HepG2 (cell line): Measurements from ENCODE around the gene SMAD3. TPM values are rescaled to one million over a fixed set of nuclear protein-coding genes. Genes with fewer than 3 reads are reported as not detected.

Experiments
- ATAC-seq: fragments of 200-7000 bp; cut with Tn5 transposase; 3 replicates; pipeline ENCODE4 v1.9.1; 2020; ENCODE audit warnings: mild to moderate bottlenecking, moderate library complexity
- BruUV-seq: library from RNA; stranded (reverse); fragments of 400-500 nt; replicated peaks from 2 replicates; lab custom pipeline; 2021; lab: Mats Ljungman, UMichigan
- CTCF ChIA-PET: fragments of 300-600 bp; formaldehyde crosslinking; extraction: SDS; loops from one replicate; lab custom pipeline; 2021; ENCODE audit warnings: low total read pairs, inconsistent platforms, low intra/inter-chr PET ratio; lab: Yijun Ruan, JAX
- POLR2A ChIA-PET: fragments of 350-600 bp; sonication (Branson Sonifier 250); formaldehyde crosslinking; loops from one replicate; lab custom pipeline; 2020; ENCODE audit warnings: antibody characterized with exemption, inconsistent platforms; lab: Yijun Ruan, JAX
- DNase-seq: peaks from one replicate; pipeline ENCODE4 v3.0.0-alpha.2; 2015; ENCODE audit warnings: low spot score
- FAIRE-seq: peaks from 3 replicates; lab custom pipeline; 2011; peaks lifted over from hg19 to GRCh38; lab: Jason Lieb, UNC
- H2AFZ ChIP-seq: one replicate; pipeline ENCODE4 v1.6.1; 2011; ENCODE audit warnings: low read length, inconsistent platforms
- H3K27ac ChIP-seq: fragments of 300-600 bp; 3 replicates; pipeline ENCODE4 v1.8.0; 2011; ENCODE audit warnings: mixed run types, mild to moderate bottlenecking, mixed read lengths, low read length, inconsistent platforms; ENCODE audit not compliant: insufficient read depth; ENCODE audit errors: extremely low read length
- H3K27me3 ChIP-seq, 2 experiments: fragments of 200-600 bp in 1 of 2; 2 replicates in 1 of 2; 3 replicates in 1 of 2; pipeline versions ENCODE4 v1.6.0 to v1.8.0; 2011; ENCODE audit warnings: low read length in 2 of 2, mild to moderate bottlenecking in 2 of 2, moderate library complexity in 2 of 2, inconsistent platforms in 1 of 2; ENCODE audit not compliant: insufficient read depth in 2 of 2, control insufficient read depth in 1 of 2
- H3K36me3 ChIP-seq, 2 experiments: fragments of 200-600 bp in 1 of 2; replicated peaks in 1 of 2; 2 replicates in 1 of 2; 3 replicates in 1 of 2; pipeline versions ENCODE4 v1.5.1 to v1.8.0; 2011; ENCODE audit warnings: low read length in 2 of 2, inconsistent platforms in 1 of 2; ENCODE audit not compliant: insufficient read depth in 2 of 2, control insufficient read depth in 1 of 2
- H3K4me1 ChIP-seq: 2 replicates; pipeline ENCODE4 v1.5.1; 2012; ENCODE audit warnings: low read length, inconsistent platforms; ENCODE audit not compliant: insufficient read depth
- H3K4me2 ChIP-seq: 2 replicates; pipeline ENCODE4 v1.6.0; 2011; ENCODE audit warnings: low read depth, low read length, inconsistent platforms
- H3K4me3 ChIP-seq, 3 experiments: fragments of 200-600 bp in 1 of 3; sonication (generic), shearing (Covaris generic) in 1 of 3; replicated peaks in 1 of 3; 2 replicates each; pipeline ENCODE4 v1.5.1; 2011 to 2016; ENCODE audit warnings: low read length in 3 of 3, inconsistent platforms in 2 of 3, low read depth in 2 of 3, mild to moderate bottlenecking in 2 of 3, control low read depth in 1 of 3, mixed read lengths in 1 of 3; ENCODE audit not compliant: insufficient read depth in 1 of 3
- H3K79me2 ChIP-seq: one replicate; pipeline ENCODE4 v1.6.1; 2011; ENCODE audit warnings: low read length, inconsistent platforms; ENCODE audit not compliant: insufficient read depth
- H3K9ac ChIP-seq: 2 replicates; pipeline ENCODE4 v1.6.0; 2011; ENCODE audit warnings: mild to moderate bottlenecking, low read depth, low read length, inconsistent platforms; ENCODE audit not compliant: insufficient read depth
- H3K9me3 ChIP-seq: 2 replicates; pipeline ENCODE4 v1.5.1; 2012; ENCODE audit warnings: mild to moderate bottlenecking, low read length
- H4K20me1 ChIP-seq: 2 replicates; pipeline ENCODE4 v1.6.0; 2011; ENCODE audit warnings: inconsistent platforms, mild to moderate bottlenecking, low read length, moderate library complexity; ENCODE audit not compliant: insufficient read depth
- BCL6 ChIP-seq: IDR thresholded peaks from 2 replicates; pipeline ENCODE4 v1.6.1; 2016; ENCODE audit warnings: missing genetic modification reagents, missing compliant biosample characterization
- CEBPB ChIP-seq: IDR thresholded peaks from 2 replicates; pipeline ENCODE4 v1.6.1; 2011; ENCODE audit warnings: low read depth, low read length, improper control_type of control experiment, borderline replicate concordance
- ELF4 ChIP-seq: sonication (generic); formaldehyde crosslinking; IDR thresholded peaks from 2 replicates; pipeline ENCODE4 v1.5.0; 2020; ENCODE audit warnings: missing genetic modification reagents, mild to moderate bottlenecking, moderate library complexity, borderline replicate concordance
- FOXO1 ChIP-seq: sonication (generic); formaldehyde crosslinking; IDR thresholded peaks from 2 replicates; pipeline ENCODE4 v1.4.0; 2020; ENCODE audit warnings: missing genetic modification reagents
- MXD1 ChIP-seq: sonication (generic); formaldehyde crosslinking; IDR thresholded peaks from 2 replicates; pipeline ENCODE4 v1.4.0; 2020; ENCODE audit warnings: mild to moderate bottlenecking, missing genetic modification reagents
- NAIF1 ChIP-seq: sonication (generic); formaldehyde crosslinking; IDR thresholded peaks from 2 replicates; pipeline ENCODE4 v1.5.0; 2020; ENCODE audit warnings: mild to moderate bottlenecking, missing genetic modification reagents, borderline replicate concordance
- RERE ChIP-seq: IDR thresholded peaks from 2 replicates; pipeline ENCODE4 v1.6.1; 2016; ENCODE audit warnings: low read depth, missing genetic modification reagents, missing compliant biosample characterization
- SP1 ChIP-seq, 2 experiments: fragments of 450-650 bp in 1 of 2; sonication (generic) in 1 of 2; formaldehyde crosslinking in 1 of 2; IDR thresholded peaks; 2 replicates each; pipeline versions ENCODE4 v1.4.0 to v1.6.1; 2016 to 2020; ENCODE audit warnings: missing genetic modification reagents in 1 of 2
- ZBTB38 ChIP-seq: sonication (generic); formaldehyde crosslinking; IDR thresholded peaks from 2 replicates; pipeline ENCODE4 v1.5.1; 2020; ENCODE audit warnings: mild to moderate bottlenecking, missing genetic modification reagents
- ZNF296 ChIP-seq: sonication (generic); formaldehyde crosslinking; conservative IDR thresholded peaks from 2 replicates; pipeline ENCODE4 v1.5.0; 2020; ENCODE audit warnings: mild to moderate bottlenecking, missing genetic modification reagents
- ZNF30 ChIP-seq: sonication (generic); formaldehyde crosslinking; IDR thresholded peaks from 2 replicates; pipeline ENCODE4 v1.5.0; 2020; ENCODE audit warnings: mild to moderate bottlenecking, missing genetic modification reagents
- ZNF605 ChIP-seq: sonication (generic); formaldehyde crosslinking; IDR thresholded peaks from 2 replicates; pipeline ENCODE4 v1.8.0; 2022; ENCODE audit warnings: mild to moderate bottlenecking, missing genetic modification reagents
- ZNF674 ChIP-seq: sonication (generic); formaldehyde crosslinking; IDR thresholded peaks from 2 replicates; pipeline ENCODE4 v1.5.0; 2020; ENCODE audit warnings: low read depth, mild to moderate bottlenecking, missing genetic modification reagents
- ZNF891 ChIP-seq: sonication (generic); formaldehyde crosslinking; IDR thresholded peaks from 2 replicates; pipeline ENCODE4 v1.5.0; 2020; ENCODE audit warnings: mild to moderate bottlenecking, missing genetic modification reagents
- WGBS: methylation state at CpG from one replicate; pipeline ENCODE4 v1.1.6; 2017; ENCODE audit warnings: low lambda C conversion rate; 5-methylcytosine and 5-hydroxymethylcytosine counted together
- in situ Hi-C: cut with HindIII; loops from 2 replicates; pipeline ENCODE4 v1.10.0; 2017; ENCODE audit warnings: low pct_unique_long_range_greater_than_20kb; ENCODE audit not compliant: extremely low pct_ligation_motif_present
- intact Hi-C: fragments of 100-400 bp; cut with micrococcal nuclease; formaldehyde crosslinking; loops from one replicate; pipeline ENCODE4 v1.10.0; 2022; ENCODE audit not compliant: unreplicated experiment
- polyA plus RNA-seq, 8 experiments: library from polyadenylated mRNA; depleted of rRNA in 3 of 8; stranded (reverse) in 7 of 8; unstranded in 1 of 8; fragments of >200 nt; fragmentation: Illumina TruSeq in 4 of 8; extraction: Trizol in 4 of 8; gene quantifications; 2 replicates each; pipeline versions ENCODE4 v1.2.1 to v1.2.3, GENCODE V29; 2011 to 2016; ENCODE audit warnings: low read depth in 4 of 8, missing spikeins in 1 of 8, mixed read lengths in 1 of 8; ENCODE audit not compliant: insufficient read depth in 1 of 8
- total RNA-seq, 5 experiments: library from RNA; depleted of rRNA; stranded (reverse); fragments of >200 nt; fragmentation: Illumina TruSeq; extraction: Trizol; gene quantifications; 2 replicates each; pipeline ENCODE4 v1.2.3, GENCODE V29; 2016; ENCODE audit warnings: low read depth in 1 of 5

The SMAD3 gene
- total and polyA plus RNA-seq, 2 of the 13 experiments (the other 11 are each of a cell fraction or from before 2014, with no cell fraction given) = 8.6 to 56.3 TPM

- Histone ChIP-seq H4K20me1 (peaks cover 54% of the 10 kb centered on the region), H3K4me3 (no peak overlapping the region), H3K27ac (no peak overlapping the region), H3K9ac (no peak overlapping the region), H3K4me2 (no peak overlapping the region), H2AFZ (no peak overlapping the region), H3K79me2 (peaks cover 85% of the 10 kb centered on the region)
- no peak for ATAC-seq
- WGBS = 96% methylated on average over 3 of the region's 4 CpGs
- no TSS peak for BruUV-seq
- in situ Hi-C loops = no loop called here
- no peak for DNase-seq
- FAIRE-seq = no peak
- TF ChIP-seq CEBPB = no peak
- TF ChIP-seq, all 625 proteins: peak for 0
- H3K36me3 ChIP-seq = peaks cover 6 to 8% of the 10 kb centered on the region in 2 experiments
- H3K27me3 ChIP-seq = no peaks in the 10 kb centered on the region
- H3K4me1 ChIP-seq = peaks cover 98% of the 10 kb centered on the region
- ChIA-PET POLR2A (interaction anchor here (1.2 to 1.6 kb wide), 2 partner anchors 35 to 38 kb away, joined by 3 to 5 read pairs; no protein-coding TSS in a partner anchor), CTCF (no interaction called here)
- intact Hi-C loops = no loop called here
- no peaks in the 10 kb centered on the region for H3K9me3 ChIP-seq
Measured at GRCh38 chr15:67102599-67102929, 37.2 kb downstream of the SMAD3 start.

- Histone ChIP-seq H3K4me2 (no peak overlapping the region), H3K36me3 (peaks cover 6% of the 10 kb centered on the region in 2 experiments), H3K9ac (no peak overlapping the region), H3K27me3 (no peaks in the 10 kb centered on the region), H2AFZ (no peak overlapping the region), H4K20me1 (peaks cover 52% of the 10 kb centered on the region), H3K9me3 (no peaks in the 10 kb centered on the region), H3K4me1 (peaks cover 97% of the 10 kb centered on the region), H3K4me3 (no peak overlapping the region), H3K27ac (no peak overlapping the region), H3K79me2 (peaks cover 82% of the 10 kb centered on the region)
- ChIA-PET CTCF (no interaction called here), POLR2A (interaction anchor here (1.2 to 1.6 kb wide), 2 partner anchors 35 to 39 kb away, joined by 3 to 5 read pairs; no protein-coding TSS in a partner anchor)
- no TSS peak for BruUV-seq
- in situ Hi-C loops = no loop called here
- no peak for ATAC-seq
- FAIRE-seq = no peak
- intact Hi-C loops = no loop called here
- DNase-seq = no peak
- 92% methylated on average over 4 of the region's 4 CpGs for WGBS
- TF ChIP-seq FOXO1 (CRISPR knock-in tag) (no peak), NAIF1 (CRISPR knock-in tag) (no peak), ZNF296 (CRISPR knock-in tag) (no peak), ELF4 (CRISPR knock-in tag) (no peak), ZNF891 (no peak), RERE (CRISPR knock-in tag) (no peak), ZNF605 (no peak), MXD1 (CRISPR knock-in tag) (no peak), SP1 (IDR thresholded peaks at IDR 0.05) (no peak), SP1 (CRISPR knock-in tag; IDR thresholded peaks at IDR 0.05) (no peak), ZNF30 (no peak), ZBTB38 (CRISPR knock-in tag) (no peak), BCL6 (no peak), ZNF674 (CRISPR knock-in tag) (no peak)
Measured at GRCh38 chr15:67103021-67103420, 37.6 kb downstream of the SMAD3 start.
